KOPT-K1 (cell line): ENCODE results near the gene CNGA2.

Source experiments
- H3K27ac ChIP-seq: fragments of 200-600 bp; sonication (generic); 2 replicates; pipeline ENCODE4 v1.5.1; 2016; ENCODE audit warnings: antibody characterized with exemption, mild to moderate bottlenecking, low read depth, low read length; ENCODE audit not compliant: poor library complexity, severe bottlenecking
- H3K36me3 ChIP-seq: fragments of 200-600 bp; sonication (generic); 2 replicates; pipeline ENCODE4 v1.5.1; 2017; ENCODE audit warnings: antibody characterized with exemption, mild to moderate bottlenecking, low read length, moderate library complexity; ENCODE audit not compliant: insufficient read depth
- H3K9me3 ChIP-seq: fragments of 200-600 bp; sonication (generic); 2 replicates; pipeline ENCODE4 v1.5.1; 2017; ENCODE audit warnings: antibody characterized with exemption, low read length, mild to moderate bottlenecking; ENCODE audit not compliant: insufficient read depth, poor library complexity, severe bottlenecking

CNGA2 gene

GRCh38 chrX:151726751-151727150 lies 7.8 kb upstream of the CNGA2 start:
- H3K36me3 ChIP-seq, result no peaks in the 10 kb centered on the region
- no peak overlapping the region for H3K27ac ChIP-seq
- H3K9me3 ChIP-seq, result no peaks in the 10 kb centered on the region

GRCh38 chrX:151727346-151727745 lies 7.2 kb upstream of the CNGA2 start:
- Histone ChIP-seq H3K36me3 (no peaks in the 10 kb centered on the region), H3K27ac (no peak overlapping the region), H3K9me3 (no peaks in the 10 kb centered on the region)

DNA sequence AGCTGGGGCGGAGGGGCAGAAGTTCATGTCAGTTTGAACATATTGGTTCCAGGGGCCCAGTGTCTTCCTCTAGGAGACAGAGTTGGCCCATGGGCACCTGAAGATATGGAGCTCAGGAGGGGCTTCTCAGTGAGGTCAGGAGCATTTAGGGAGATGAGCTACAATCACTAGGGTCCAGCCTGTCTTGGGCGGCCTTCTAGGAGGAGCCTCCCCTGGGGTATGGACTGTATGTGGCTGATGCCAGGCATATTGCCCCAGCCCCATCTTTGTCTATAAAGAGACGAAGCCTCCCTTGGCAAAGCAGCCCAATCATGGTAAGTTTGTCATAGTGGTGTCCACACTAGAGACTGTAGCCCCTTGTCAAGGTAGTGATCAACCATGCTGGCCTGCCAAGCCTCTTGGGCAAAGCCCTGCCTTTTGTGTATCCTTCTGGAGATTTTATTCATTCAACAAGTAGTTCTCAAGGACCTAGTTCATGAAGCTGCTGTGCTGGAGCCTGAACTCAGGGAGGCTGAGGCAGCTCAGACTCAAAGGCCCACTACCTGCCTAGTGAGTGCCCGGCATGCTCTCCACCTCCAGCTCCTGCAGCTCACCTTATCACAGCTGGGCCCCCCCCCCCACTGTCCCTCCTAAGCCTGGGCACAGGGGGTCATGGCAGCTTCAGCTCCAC lies 5.4 kb upstream of the CNGA2 start:
- Histone ChIP-seq H3K9me3 (no peaks in the 10 kb centered on the region), H3K27ac (no peak overlapping the region), H3K36me3 (no peaks in the 10 kb centered on the region)

- Histone ChIP-seq H3K27ac (no peak overlapping the region), H3K36me3 (no peaks in the 10 kb centered on the region), H3K9me3 (no peaks in the 10 kb centered on the region)
These were observed 673 bp downstream of the CNGA2 start for GRCh38 chrX:151735219-151735618.

GRCh38 chrX:151736685-151737084 lies 2.1 kb downstream of the CNGA2 start:
- H3K27ac ChIP-seq, result no peak overlapping the region
- no peaks in the 10 kb centered on the region for H3K36me3 ChIP-seq
- no peaks in the 10 kb centered on the region for H3K9me3 ChIP-seq

- H3K27ac ChIP-seq, result no peak overlapping the region
- H3K9me3 ChIP-seq, result no peaks in the 10 kb centered on the region
- H3K36me3 ChIP-seq, result no peaks in the 10 kb centered on the region
These were observed 2.9 kb downstream of the CNGA2 start for GRCh38 chrX:151737494-151737893.

- no peaks in the 10 kb centered on the region for H3K9me3 ChIP-seq
- no peaks in the 10 kb centered on the region for H3K36me3 ChIP-seq
- H3K27ac ChIP-seq, result no peak overlapping the region
These were observed 4.2 kb downstream of the CNGA2 start for GRCh38 chrX:151738751-151739150.

DNA sequence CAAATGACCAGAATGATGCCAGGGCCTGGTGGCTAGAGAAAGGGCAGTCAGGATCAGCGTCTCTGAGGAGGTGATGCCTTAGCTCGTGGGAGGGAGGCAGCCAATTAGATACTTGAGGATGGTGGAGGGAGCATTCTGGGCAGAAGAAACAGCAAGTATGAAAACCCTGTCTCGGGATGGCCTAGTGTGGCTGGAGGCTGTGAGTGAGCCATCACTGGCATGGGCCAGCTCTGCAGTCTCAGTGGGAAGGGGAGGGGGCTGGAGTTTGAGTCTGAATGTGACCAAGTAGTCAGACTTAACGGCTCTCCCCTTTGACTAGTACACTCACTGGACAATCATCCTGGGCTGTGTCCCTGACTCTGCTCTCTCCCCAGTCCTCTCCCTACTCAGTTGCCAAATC lies 7.1 kb downstream of the CNGA2 start:
- Histone ChIP-seq H3K36me3 (no peaks in the 10 kb centered on the region), H3K27ac (no peak overlapping the region), H3K9me3 (no peaks in the 10 kb centered on the region)

DNA sequence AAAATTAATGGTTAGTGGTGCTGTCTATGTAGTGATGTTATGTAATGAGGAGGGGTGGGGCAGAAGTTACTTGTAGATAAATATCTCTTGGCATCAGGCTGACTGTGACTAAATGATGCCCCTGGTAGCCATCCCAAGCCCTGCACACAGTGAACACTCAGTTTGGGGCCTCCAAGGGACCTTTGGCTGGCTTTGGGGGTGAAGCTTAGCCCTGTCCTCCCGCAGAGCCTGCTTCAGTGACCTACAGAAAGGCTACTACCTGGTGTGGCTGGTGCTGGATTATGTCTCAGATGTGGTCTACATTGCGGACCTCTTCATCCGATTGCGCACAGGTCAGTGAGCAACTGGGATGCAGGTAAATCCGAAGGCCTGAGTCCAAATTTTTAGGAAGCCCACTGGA lies 7.8 kb downstream of the CNGA2 start:
- Histone ChIP-seq H3K36me3 (no peaks in the 10 kb centered on the region), H3K9me3 (no peaks in the 10 kb centered on the region), H3K27ac (no peak overlapping the region)

GRCh38 chrX:151743651-151744470 lies 9.3 kb downstream of the CNGA2 start:
- no peak overlapping the region for H3K27ac ChIP-seq
- no peaks in the 10 kb centered on the region for H3K9me3 ChIP-seq
- H3K36me3 ChIP-seq, result no peaks in the 10 kb centered on the region

DNA sequence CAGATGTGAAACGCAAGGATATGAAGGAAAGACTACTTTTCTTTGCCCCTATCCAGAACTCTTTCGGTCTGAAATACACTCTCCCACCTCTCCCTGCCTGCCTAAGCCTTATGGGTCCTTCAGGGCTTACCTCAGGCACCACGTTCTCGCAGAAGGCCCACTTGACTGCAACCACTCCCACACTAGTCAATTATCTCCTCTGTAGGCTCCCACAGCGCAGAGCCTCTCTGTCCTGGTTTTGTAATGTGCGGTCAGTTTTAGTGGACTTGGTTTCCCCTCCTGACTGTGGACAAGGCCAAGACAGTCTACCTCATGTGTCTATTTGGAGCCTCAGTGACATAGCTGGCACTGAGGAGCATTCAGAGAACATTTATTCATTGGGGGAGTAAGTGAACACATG lies 11.1 kb downstream of the CNGA2 start:
- H3K9me3 ChIP-seq, result no peaks in the 10 kb centered on the region
- no peaks in the 10 kb centered on the region for H3K36me3 ChIP-seq
- H3K27ac ChIP-seq, result no peak overlapping the region

DNA sequence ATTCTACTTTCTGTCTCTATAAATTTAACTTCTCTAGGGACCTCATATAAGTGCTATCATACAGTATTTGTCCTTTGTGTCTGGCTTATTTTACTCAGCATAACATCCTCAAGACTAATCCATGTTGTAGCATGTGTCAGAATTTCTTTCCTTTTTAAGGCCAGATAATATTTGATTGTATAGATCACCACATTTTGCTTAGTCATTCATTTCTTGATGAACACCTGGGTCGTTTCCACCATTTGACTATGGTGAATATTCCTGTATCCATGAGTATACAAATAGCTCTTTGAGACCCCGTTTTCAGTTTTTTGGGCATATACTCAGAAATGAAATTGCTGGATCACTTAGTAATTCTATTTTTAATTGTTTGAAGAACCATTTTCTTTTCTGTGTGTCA lies 12.0 kb downstream of the CNGA2 start:
- no peaks in the 10 kb centered on the region for H3K9me3 ChIP-seq
- no peaks in the 10 kb centered on the region for H3K36me3 ChIP-seq
- no peak overlapping the region for H3K27ac ChIP-seq

- Histone ChIP-seq H3K9me3 (no peaks in the 10 kb centered on the region), H3K36me3 (no peaks in the 10 kb centered on the region), H3K27ac (no peak overlapping the region)
These were observed 16.0 kb downstream of the CNGA2 start for GRCh38 chrX:151750511-151750910.

DNA sequence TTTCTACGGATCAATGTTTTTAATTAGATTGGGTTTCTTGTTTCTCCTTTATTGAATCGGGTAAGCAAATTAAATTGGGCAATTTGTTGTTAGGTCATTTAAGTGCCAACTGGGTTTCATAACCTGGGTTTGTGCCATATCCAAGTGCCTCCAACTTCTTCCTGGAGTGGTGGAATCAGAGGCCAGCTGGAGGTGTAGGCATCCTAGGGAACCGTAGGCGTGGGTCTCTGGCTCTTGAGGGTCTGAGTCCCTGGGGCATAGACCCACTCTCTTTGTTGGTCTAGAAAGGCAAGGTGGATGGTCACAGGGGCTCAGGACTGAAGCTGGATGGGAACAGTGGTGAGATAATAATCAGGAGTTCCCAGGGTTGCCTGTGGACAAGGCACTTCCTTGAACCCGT lies 18.3 kb downstream of the CNGA2 start:
- H3K9me3 ChIP-seq, result no peaks in the 10 kb centered on the region
- no peak overlapping the region for H3K27ac ChIP-seq
- no peaks in the 10 kb centered on the region for H3K36me3 ChIP-seq

DNA sequence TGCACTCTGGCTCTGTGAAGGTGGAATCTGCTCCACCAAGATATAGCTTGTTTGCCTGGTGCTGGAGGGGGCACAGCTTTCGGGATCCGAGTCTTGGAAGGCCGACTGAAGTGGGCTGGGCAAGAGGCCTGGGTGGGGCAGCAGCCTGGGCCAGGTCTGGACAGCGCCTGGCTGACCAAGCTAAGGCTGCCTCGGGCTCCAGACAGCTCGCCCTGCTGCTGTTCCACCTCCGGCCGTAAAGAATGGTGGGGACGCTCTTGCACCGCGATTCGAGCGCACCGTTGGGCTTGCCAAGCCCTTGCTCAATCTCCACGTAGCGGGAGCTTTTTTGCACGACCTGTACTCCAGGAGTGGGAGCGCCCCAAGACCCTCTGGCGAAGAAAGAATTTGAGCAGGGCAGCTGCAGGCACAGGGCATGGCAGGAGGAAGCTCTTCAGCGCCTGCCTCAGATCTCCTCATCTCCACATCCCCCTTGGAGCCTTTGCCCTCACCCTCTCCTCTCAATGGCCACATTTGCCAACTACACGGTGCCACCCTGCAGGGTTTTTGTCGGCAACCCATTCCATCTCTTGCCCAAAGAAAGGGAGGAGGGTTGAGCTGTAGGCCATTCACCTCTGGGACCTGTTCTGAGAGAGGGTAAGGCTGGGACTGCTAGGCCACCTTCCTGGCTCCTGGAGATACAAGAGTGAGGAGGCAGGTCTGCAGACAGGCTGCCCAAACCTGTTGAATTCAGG lies 18.9 kb downstream of the CNGA2 start:
- H3K9me3 ChIP-seq, result no peaks in the 10 kb centered on the region
- H3K27ac ChIP-seq, result no peak overlapping the region
- H3K36me3 ChIP-seq, result no peaks in the 10 kb centered on the region
